ENCODE measurements around the gene GAGE13. TPM values are rescaled to one million over a fixed set of nuclear protein-coding genes. Genes with fewer than 3 reads are reported as not detected.
"Not testable (repeated sequence)": the region's sequence is repeated elsewhere in the genome, so short reads cannot be mapped to it uniquely, and the experiment has no call there.

The GAGE13 gene
- total RNA-seq (2014; rRNA removed; shearing (Covaris generic); ENCODE audit: low replicate concordance), result not detected in 2 replicates

GRCh38 chrX:49331282-49331681 lies at the start of gene GAGE13:
Gene GAGE13, plus strand, starts transcription at chrX:49331582. Its CDS starts 1,156 bp downstream, at chrX:49332738.
- H3K27ac ChIP-seq (ENCODE audit: low read length); H4K20me1 ChIP-seq (ENCODE audit: insufficient read depth, low read depth, low read length); DNase-seq; H3K79me2 ChIP-seq (ENCODE audit: low read length); H3K4me3 ChIP-seq (ENCODE audit: low read length); H3K9me3 ChIP-seq (ENCODE audit: low read length); H3K4me1 ChIP-seq (ENCODE audit: low read length); H3K4me2 ChIP-seq (ENCODE audit: low read depth, low read length, poor library complexity, severe bottlenecking); H3K9me2 ChIP-seq (replicated peaks; ENCODE audit: insufficient read depth, low read length); H3K27me3 ChIP-seq (ENCODE audit: low read length); H2AFZ ChIP-seq (ENCODE audit: low read length); H3K36me3 ChIP-seq (ENCODE audit: insufficient read depth, low read length); H3K9ac ChIP-seq (ENCODE audit: low read length): not testable (repeated sequence)

GRCh38 chrX:49282647-49283011 lies 48.8 kb upstream of the GAGE13 start:
- Histone ChIP-seq H3K4me1 (ENCODE audit: low read length) (no peaks in the 10 kb centered on the region), H3K9ac (ENCODE audit: low read length) (no peak overlapping the region), H2AFZ (ENCODE audit: low read length) (no peak overlapping the region), H3K4me3 (ENCODE audit: low read length) (no peak overlapping the region), H4K20me1 (ENCODE audit: insufficient read depth, low read depth, low read length) (no peaks in the 10 kb centered on the region), H3K27me3 (ENCODE audit: low read length) (no peaks in the 10 kb centered on the region), H3K4me2 (ENCODE audit: low read depth, low read length, poor library complexity, severe bottlenecking) (no peak overlapping the region), H3K27ac (ENCODE audit: low read length) (no peak overlapping the region), H3K9me3 (ENCODE audit: low read length) (no peaks in the 10 kb centered on the region), H3K36me3 (ENCODE audit: insufficient read depth, low read length) (no peaks in the 10 kb centered on the region), H3K79me2 (ENCODE audit: low read length) (no peaks in the 10 kb centered on the region), H3K9me2 (replicated peaks; ENCODE audit: insufficient read depth, low read length) (no peaks in the 10 kb centered on the region)
- no peak for DNase-seq

- Histone ChIP-seq H3K4me2 (ENCODE audit: low read depth, low read length, poor library complexity, severe bottlenecking) (no peak overlapping the region), H3K4me1 (ENCODE audit: low read length) (no peaks in the 10 kb centered on the region), H3K36me3 (ENCODE audit: insufficient read depth, low read length) (no peaks in the 10 kb centered on the region), H2AFZ (ENCODE audit: low read length) (no peak overlapping the region), H3K9ac (ENCODE audit: low read length) (no peak overlapping the region), H3K9me2 (replicated peaks; ENCODE audit: insufficient read depth, low read length) (no peaks in the 10 kb centered on the region), H3K27me3 (ENCODE audit: low read length) (no peaks in the 10 kb centered on the region), H3K9me3 (ENCODE audit: low read length) (no peaks in the 10 kb centered on the region), H3K4me3 (ENCODE audit: low read length) (no peak overlapping the region), H4K20me1 (ENCODE audit: insufficient read depth, low read depth, low read length) (no peaks in the 10 kb centered on the region), H3K27ac (ENCODE audit: low read length) (no peak overlapping the region), H3K79me2 (ENCODE audit: low read length) (no peaks in the 10 kb centered on the region)
- DNase-seq, result no peak
Observed at GRCh38 chrX:49284212-49284611, 47.2 kb upstream of the GAGE13 start.

GRCh38 chrX:49286136-49286535 lies 45.2 kb upstream of the GAGE13 start:
- no peak overlapping the region for H3K4me3 ChIP-seq (ENCODE audit: low read length)
- H3K9me3 ChIP-seq (ENCODE audit: low read length), result no peaks in the 10 kb centered on the region
- H4K20me1 ChIP-seq (ENCODE audit: insufficient read depth, low read depth, low read length), result no peaks in the 10 kb centered on the region
- no peak overlapping the region for H3K27ac ChIP-seq (ENCODE audit: low read length)
- H3K36me3 ChIP-seq (ENCODE audit: insufficient read depth, low read length), result no peaks in the 10 kb centered on the region
- H3K4me1 ChIP-seq (ENCODE audit: low read length), result no peaks in the 10 kb centered on the region
- no peak overlapping the region for H3K4me2 ChIP-seq (ENCODE audit: low read depth, low read length, poor library complexity, severe bottlenecking)
- H3K9ac ChIP-seq (ENCODE audit: low read length), result no peak overlapping the region
- no peaks in the 10 kb centered on the region for H3K9me2 ChIP-seq (replicated peaks; ENCODE audit: insufficient read depth, low read length)
- H3K27me3 ChIP-seq (ENCODE audit: low read length), result no peaks in the 10 kb centered on the region
- no peak for DNase-seq
- no peak overlapping the region for H2AFZ ChIP-seq (ENCODE audit: low read length)
- H3K79me2 ChIP-seq (ENCODE audit: low read length), result no peaks in the 10 kb centered on the region

- Histone ChIP-seq H3K79me2 (ENCODE audit: low read length) (no peaks in the 10 kb centered on the region), H3K36me3 (ENCODE audit: insufficient read depth, low read length) (no peaks in the 10 kb centered on the region), H3K4me2 (ENCODE audit: low read depth, low read length, poor library complexity, severe bottlenecking) (no peak overlapping the region), H3K9me2 (replicated peaks; ENCODE audit: insufficient read depth, low read length) (no peaks in the 10 kb centered on the region), H3K4me3 (ENCODE audit: low read length) (no peak overlapping the region), H4K20me1 (ENCODE audit: insufficient read depth, low read depth, low read length) (no peaks in the 10 kb centered on the region), H3K4me1 (ENCODE audit: low read length) (no peaks in the 10 kb centered on the region), H3K9ac (ENCODE audit: low read length) (no peak overlapping the region), H3K27me3 (ENCODE audit: low read length) (no peaks in the 10 kb centered on the region), H3K27ac (ENCODE audit: low read length) (no peak overlapping the region), H2AFZ (ENCODE audit: low read length) (no peak overlapping the region), H3K9me3 (ENCODE audit: low read length) (no peaks in the 10 kb centered on the region)
- no peak for DNase-seq
Observed at GRCh38 chrX:49286581-49286980, 44.8 kb upstream of the GAGE13 start.

- Histone ChIP-seq H3K36me3 (ENCODE audit: insufficient read depth, low read length) (no peaks in the 10 kb centered on the region), H3K4me1 (ENCODE audit: low read length) (no peaks in the 10 kb centered on the region), H3K79me2 (ENCODE audit: low read length) (no peaks in the 10 kb centered on the region), H4K20me1 (ENCODE audit: insufficient read depth, low read depth, low read length) (no peaks in the 10 kb centered on the region), H2AFZ (ENCODE audit: low read length) (no peak overlapping the region), H3K9me2 (replicated peaks; ENCODE audit: insufficient read depth, low read length) (no peaks in the 10 kb centered on the region), H3K4me2 (ENCODE audit: low read depth, low read length, poor library complexity, severe bottlenecking) (no peak overlapping the region), H3K4me3 (ENCODE audit: low read length) (no peak overlapping the region), H3K9ac (ENCODE audit: low read length) (no peak overlapping the region), H3K9me3 (ENCODE audit: low read length) (no peaks in the 10 kb centered on the region), H3K27me3 (ENCODE audit: low read length) (no peaks in the 10 kb centered on the region), H3K27ac (ENCODE audit: low read length) (no peak overlapping the region)
- no peak for DNase-seq
Observed at GRCh38 chrX:49287665-49288064, 43.7 kb upstream of the GAGE13 start.

- Histone ChIP-seq H3K9me3 (ENCODE audit: low read length) (no peaks in the 10 kb centered on the region), H3K4me3 (ENCODE audit: low read length) (no peak overlapping the region), H3K4me2 (ENCODE audit: low read depth, low read length, poor library complexity, severe bottlenecking) (no peak overlapping the region), H3K4me1 (ENCODE audit: low read length) (no peaks in the 10 kb centered on the region), H4K20me1 (ENCODE audit: insufficient read depth, low read depth, low read length) (no peaks in the 10 kb centered on the region), H3K27me3 (ENCODE audit: low read length) (no peaks in the 10 kb centered on the region), H3K9ac (ENCODE audit: low read length) (no peak overlapping the region), H3K27ac (ENCODE audit: low read length) (no peak overlapping the region), H3K36me3 (ENCODE audit: insufficient read depth, low read length) (no peaks in the 10 kb centered on the region), H3K79me2 (ENCODE audit: low read length) (no peaks in the 10 kb centered on the region), H2AFZ (ENCODE audit: low read length) (no peak overlapping the region), H3K9me2 (replicated peaks; ENCODE audit: insufficient read depth, low read length) (no peaks in the 10 kb centered on the region)
- no peak for DNase-seq
Observed at GRCh38 chrX:49290215-49290614, 41.2 kb upstream of the GAGE13 start.

- Histone ChIP-seq H3K4me3 (ENCODE audit: low read length) (no peak overlapping the region), H4K20me1 (ENCODE audit: insufficient read depth, low read depth, low read length) (no peaks in the 10 kb centered on the region), H3K27me3 (ENCODE audit: low read length) (no peaks in the 10 kb centered on the region), H3K4me2 (ENCODE audit: low read depth, low read length, poor library complexity, severe bottlenecking) (no peak overlapping the region), H2AFZ (ENCODE audit: low read length) (no peak overlapping the region), H3K9ac (ENCODE audit: low read length) (no peak overlapping the region), H3K4me1 (ENCODE audit: low read length) (no peaks in the 10 kb centered on the region), H3K79me2 (ENCODE audit: low read length) (no peaks in the 10 kb centered on the region), H3K36me3 (ENCODE audit: insufficient read depth, low read length) (no peaks in the 10 kb centered on the region), H3K27ac (ENCODE audit: low read length) (no peak overlapping the region), H3K9me2 (replicated peaks; ENCODE audit: insufficient read depth, low read length) (no peaks in the 10 kb centered on the region), H3K9me3 (ENCODE audit: low read length) (no peaks in the 10 kb centered on the region)
- peak; percentile 86 for DNase-seq
Observed at GRCh38 chrX:49291615-49292337, 39.6 kb upstream of the GAGE13 start.
